CD4-positive, alpha-beta T cell treated with Interleukin-15 for 4 hours (primary cell): ENCODE data around the gene C19orf67.

Experiments
- DNase-seq: peaks from one replicate; pipeline ENCODE4 v3.0.0-alpha.2; 2020; ENCODE audit warnings: low spot score

C19orf67 gene

DNA sequence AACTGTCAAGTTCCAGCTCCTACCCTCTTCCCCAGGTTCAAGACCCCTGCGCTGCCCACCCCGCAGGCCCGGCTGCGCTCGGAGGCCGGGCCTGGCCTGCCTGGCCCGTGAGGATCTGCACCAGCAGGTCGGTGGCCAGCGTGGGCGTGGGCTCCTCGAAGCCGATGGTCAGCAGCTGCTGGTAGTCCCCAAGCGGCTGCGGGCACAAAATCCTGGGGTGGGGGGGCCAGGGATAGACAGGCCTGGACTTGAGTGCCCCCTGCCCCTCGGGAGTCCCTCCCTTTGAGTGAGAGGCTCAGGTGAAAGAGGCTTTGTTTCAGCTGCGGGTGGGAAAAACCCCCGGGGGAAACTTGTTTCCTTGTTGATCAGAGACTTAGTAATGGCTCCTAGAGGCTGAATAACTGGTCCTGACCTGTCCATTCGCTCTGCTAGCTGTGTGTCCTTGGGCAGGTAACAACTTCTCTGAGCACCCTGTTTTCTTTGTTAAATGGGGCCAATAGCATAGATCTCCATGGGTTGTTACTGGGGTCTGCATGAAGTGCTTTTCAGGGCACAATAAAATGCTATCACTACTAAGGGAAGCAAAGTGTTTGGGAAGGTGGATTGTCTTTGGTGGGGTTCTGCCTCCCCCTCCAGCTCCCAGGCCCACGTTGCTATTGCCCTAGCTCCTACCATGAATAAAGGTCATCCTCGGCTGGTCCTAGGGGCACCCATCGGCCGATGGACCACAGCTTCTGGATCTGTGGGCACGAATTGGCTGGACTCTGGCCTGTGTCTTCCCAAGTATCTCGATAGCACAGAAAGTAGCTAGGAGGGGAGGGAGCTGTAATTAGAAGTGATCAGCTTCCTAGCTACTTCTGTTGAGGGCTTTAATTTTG is 3.5 kb downstream of the C19orf67 start:
- peak; percentile 39 for DNase-seq

DNA sequence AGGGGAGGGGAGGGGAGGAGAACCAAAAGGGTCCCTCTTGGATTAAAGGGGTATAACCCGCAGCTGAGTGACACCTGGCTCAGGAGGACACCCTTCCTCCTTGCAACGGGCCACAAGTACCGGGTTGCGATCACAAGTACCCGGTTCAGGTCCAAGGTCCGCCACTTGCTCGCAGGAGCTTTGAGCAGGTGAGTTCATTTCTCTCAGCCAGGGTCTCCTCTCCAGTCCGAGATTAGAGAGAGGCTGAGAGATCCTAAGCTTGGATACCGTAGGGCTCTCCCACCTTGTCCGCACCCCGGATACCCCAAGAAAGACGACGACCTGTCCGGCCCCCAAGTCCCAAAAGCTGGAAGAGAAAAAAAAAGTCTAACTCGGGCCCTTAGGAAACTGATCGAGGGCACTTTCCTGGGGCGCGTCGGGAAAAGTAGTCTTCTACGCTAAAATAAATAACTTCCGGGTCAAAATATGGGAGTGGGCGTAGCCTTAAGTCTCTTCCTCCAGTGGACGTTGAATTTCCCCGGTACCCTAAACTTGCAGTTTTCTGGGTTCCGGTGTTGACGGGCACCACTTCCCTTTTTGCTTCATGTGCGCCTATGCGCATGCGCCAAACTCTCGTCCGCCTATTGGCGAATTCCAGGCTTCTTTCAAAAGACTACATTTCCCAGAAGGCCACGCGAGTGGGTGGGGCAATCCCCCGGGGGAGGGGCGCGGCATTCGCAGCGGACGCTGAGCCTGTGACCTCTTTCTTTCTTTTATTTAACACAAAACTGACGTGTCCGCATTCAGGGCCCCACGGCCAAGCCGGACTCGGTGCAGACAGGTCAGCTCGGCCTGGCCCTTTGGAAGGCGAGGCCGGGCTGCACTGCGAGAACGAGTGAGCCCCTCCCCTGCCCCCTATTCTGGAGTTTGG is 4.4 kb downstream of the C19orf67 start:
- DNase-seq, result peak; percentile 100

DNA sequence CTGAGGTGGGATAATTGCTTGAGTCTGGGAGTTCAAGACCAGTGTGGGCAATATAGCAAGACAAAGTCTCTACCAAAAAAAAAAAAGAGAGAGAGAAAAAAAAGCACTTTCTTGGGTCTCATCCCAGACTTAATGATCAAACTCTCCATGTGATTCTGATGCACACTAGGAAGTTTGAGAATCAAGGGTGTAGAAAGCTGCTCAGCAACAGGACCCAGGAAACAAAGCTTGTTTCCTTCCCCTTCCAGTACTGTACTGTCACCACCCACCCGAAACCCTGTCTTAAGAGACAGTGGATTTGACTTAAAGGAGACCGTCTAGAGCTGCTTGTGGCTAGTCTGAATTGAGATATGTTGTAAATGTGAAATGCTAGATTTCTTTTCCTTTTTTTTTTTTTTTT is 7.2 kb downstream of the C19orf67 start:
- DNase-seq, result no peak

DNA sequence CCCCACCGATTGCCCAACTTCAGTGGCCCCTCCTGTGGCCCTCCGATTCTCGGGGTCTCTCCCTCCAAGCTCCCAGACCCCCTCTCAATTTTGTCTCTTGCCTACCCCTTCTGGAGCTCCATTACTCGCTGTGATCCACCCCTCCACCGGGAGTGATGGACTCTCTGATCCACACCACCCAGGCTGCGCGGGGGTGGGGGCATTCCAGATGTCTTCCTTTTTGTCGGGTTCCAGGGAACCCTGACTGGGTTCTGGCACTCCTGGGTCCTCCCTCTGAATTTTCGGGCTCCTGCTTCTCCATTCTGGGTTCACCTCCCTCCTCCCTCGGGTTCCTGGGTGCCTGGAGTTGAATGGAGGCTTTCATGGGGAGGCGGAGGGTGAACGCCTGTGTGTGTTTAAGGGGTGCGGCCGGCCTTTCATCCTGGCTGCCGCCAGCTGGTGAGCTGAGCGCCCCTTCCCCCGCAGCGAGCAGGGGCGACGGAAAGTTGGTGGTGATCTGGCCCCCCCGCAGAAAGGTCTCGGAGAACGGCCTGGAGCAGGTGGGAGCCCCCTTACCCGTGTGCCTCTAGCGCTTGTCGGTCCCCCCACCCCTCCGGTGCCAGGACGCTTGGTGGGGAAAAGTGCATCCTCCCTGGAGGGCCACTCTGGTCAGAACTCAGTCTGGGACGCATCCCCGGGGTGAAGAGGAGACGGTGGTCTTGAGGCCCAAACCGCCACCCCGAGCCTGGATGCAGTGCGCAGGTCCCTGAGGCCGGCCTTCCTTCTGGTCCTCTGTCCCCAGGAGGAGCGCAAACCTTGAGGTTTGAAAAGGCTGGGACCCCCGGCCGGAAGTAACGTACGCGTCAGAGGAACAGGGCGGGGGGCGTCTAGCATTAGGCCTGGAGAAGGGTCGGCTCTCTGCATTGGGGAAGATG is 11.4 kb downstream of the C19orf67 start:
- DNase-seq, result no peak

DNA sequence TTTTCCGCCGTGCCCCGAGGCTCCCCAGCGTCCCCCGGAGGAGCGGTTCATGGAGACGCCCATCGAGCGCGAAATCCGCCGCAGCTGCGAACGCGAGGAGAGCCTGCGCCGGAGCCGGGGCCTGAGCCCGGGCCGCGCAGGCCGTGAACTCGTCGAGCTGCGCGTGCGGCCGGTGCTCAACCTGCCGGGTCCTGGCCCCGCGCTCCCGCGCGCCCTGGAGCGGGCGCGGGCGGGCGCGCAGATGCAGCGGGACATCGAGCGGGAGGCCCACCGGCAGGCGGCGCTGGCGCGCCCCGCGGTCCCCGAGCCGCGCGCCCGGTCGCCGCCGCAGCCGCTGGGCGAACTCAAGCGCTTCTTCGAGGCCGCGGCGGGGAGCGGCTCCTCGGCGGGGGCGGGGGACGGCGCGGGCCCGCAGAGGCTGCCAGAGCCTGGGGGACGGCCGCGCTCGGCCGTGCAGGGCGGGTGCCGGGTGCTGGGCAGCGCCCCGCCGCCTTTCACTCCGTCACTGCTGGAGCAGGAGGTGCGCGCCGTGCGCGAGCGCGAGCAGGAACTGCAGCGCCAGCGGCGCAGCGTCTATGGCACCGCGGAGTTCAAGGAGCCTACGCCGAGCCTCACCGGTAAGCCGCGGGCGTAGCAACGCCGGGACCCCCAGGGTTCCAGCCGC is 12.2 kb downstream of the C19orf67 start:
- DNase-seq, result peak; percentile 70

DNA sequence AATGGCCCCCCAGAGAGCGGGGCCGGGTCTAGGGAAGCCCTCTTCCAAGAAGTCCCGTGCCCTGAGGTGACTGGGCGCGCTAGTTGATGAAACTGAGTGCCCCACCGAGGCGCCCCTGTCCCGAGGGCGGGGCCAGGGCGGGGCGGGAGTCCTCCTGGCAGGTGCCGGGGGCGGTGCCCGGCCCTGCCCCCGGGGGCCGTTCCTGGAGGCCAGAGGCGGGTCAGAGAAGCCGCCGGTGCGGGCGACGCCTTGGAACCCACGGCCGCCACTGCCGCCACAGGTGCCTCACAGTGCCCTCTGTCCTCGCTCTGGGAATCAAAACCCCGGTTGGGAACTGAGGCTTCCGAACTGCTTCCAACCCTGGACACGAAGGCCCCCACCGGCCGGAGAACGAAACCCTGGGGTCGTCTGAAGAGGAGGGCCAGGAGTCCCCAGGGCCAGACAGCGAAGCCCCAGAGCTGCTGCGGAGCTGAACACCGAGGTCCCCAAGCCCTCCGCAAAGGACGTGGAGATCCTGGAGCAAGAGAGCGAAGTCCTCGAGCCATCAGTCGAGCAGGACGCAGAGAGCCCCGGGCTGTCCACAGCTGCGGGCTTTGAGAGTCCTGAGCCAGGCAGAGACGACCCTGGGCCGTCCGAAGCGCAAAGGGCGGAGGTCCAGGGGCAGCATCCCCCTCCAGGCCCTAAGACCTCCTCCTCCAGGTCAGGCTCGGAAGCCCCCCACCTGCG is 12.9 kb downstream of the C19orf67 start, which contains the start of gene MISP3:
TSS of gene MISP3 (plus strand) at position 252 of the 726 bp plus-strand sequence. CDS start 524 bp downstream, outside the sequence.
- peak; percentile 16 for DNase-seq

DNA sequence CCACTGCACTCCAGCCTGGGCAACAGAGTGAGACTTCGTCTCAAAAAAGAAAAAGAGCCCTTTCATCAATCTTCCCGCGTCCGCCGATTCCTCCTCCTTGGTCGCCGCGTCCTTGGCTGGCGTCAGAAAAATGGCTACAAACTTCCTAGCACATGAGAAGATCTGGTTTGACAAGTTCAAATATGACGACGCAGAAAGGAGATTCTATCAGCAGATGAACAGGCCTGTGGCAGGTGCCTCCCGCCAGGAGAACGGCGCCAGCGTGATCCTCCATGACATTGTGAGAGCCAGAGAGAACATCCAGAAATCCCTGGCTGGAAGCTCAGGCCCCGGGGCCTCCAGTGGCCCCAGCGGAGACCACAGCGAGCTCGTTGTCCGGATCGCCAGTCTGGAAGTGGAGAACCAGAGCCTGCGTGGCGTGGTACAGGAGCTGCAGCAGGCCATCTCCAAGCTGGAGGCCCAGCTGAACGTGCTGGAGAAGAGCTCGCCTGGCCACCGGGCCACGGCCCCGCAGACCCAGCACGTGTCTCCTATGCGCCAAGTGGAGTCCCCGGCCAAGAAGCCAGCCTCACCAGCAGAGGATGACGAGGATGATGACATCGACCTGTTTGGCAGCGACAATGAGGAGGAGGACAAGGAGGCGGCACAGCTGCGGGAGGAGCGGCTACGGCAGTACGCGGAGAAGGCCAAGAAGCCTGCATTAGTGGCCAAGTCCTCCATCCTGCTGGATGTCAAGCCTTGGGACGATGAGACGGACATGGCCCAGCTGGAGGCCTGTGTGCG is 15.1 kb downstream of the C19orf67 start:
- DNase-seq, result no peak

DNA sequence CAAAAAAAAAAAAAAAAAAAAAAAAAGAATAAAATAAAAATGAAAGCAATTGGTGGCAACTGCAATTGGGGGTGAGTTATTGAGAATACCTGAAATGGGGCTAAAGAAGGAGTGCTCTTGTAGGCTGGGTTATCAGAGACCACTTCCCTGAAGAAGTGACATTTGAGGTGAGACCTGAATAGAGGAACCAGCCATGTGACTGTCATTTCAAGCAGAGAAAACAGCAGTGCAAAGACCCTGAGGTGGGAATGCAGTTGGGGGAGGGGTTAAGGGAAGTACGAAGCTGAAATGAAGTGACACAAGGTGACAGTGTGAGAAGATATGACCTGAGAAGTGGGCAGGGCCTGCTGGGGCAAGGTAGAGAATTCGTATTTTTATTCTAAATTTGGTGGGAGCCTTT is 19.4 kb downstream of the C19orf67 start:
- DNase-seq, result no peak

DNA sequence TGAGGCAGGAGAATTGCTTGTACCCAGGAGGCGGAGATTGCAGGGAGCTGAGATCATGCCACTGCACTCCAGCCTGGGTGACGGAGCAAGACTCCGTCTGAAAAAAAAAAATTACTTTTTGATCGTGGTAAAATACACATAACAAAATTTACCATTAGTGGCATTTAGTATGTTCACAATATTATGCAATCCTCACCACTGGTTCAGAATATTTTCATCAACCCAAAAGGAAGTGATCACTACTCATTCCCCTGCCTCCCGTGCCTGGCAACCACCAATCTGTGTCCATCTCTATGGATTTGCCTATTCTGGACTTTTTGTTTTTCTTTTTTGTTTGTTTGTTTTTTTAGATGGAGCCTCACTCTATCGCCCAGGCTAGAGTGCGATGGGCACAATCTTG is 22.5 kb downstream of the C19orf67 start:
- no peak for DNase-seq

DNA sequence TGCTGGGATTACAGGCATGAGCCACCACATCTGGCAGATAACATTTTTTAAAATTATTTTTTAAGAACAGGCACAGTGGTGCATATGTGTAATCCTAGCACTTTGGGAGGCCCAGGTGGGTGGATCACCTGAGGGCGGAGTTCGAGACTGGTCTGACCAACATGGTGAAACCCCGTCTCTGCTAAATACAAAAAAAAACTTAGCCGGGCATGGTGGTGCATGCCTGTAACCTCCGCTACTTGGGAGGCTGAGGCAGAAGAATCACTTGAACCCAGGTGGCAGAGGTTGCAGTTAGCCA is 23.1 kb downstream of the C19orf67 start:
- no peak for DNase-seq

DNA sequence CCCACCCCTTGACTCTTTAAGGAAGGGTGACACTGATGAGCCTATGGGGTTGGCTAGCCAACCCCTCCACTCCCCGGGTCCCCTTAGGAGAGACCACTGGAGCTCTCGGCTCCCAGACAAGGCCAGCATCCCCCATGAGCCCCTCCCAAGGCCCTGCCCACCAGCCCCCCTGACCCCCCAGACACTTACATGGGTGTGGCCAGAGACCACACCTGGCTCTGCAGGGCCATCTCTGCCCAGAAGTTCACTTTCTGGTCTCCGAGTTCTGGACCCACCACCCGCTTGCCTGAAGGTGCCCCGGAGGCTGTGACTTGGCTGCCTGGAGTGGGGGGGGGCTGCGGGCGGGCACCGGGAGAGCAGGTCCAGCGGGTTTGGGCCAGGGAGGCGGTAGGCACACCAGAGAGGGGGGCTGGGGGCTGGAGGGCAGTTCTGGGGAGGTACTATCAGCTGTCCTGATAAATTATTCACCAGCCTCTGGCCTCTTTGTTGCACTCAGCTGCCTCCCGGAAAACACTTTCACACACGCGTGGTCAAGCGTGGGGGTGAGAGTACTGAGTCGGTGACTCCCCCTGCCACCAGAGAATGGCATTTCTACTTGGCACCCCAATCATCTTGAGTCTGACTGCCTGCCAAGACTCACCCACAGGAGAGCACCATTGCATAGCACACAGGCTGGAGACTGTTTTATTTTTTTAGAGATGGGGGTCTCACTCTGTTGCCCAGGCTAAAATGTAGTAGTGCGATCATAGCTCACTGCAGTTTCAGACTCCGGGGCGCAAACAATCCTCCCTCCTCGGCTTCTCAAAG is 23.6 kb downstream of the C19orf67 start, which contains the start of gene PALM3:
TSS of gene PALM3 (minus strand) at position 326 of the 807 bp plus-strand sequence. CDS start at position 230, 96 bp downstream.
- no peak for DNase-seq

DNA sequence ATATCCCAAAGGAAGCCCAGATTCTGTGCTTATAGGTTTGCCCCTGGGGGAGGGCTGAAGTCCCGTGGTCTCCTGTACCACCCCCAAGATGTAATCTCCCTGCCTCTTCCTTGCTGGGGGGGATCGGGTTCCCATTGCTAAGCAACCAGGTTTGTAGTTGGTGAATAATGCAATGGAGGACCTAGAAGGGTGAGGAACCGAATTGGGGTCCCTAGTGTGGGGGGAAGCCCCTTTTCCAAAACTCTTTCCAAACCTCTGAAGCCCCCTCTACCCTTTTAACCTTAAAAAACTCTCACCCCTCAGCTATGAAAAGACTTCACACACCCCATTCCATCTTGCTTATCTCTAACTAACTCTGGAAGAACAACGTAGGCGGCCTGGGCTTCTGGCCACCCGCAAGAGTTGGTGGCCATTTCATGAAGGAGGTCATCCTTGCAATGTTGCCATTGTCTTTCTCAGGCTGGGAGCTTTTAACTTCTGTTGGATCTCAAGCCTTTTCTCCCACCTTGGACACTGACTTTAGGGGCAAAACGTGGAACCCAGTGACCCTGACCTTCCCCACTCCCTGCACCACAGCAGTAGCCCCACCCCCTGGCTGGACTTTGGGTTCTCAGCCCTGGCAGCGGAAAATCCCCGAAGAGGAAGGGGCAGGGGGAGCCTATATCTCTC is 24.4 kb downstream of the C19orf67 start:
- no peak for DNase-seq

DNA sequence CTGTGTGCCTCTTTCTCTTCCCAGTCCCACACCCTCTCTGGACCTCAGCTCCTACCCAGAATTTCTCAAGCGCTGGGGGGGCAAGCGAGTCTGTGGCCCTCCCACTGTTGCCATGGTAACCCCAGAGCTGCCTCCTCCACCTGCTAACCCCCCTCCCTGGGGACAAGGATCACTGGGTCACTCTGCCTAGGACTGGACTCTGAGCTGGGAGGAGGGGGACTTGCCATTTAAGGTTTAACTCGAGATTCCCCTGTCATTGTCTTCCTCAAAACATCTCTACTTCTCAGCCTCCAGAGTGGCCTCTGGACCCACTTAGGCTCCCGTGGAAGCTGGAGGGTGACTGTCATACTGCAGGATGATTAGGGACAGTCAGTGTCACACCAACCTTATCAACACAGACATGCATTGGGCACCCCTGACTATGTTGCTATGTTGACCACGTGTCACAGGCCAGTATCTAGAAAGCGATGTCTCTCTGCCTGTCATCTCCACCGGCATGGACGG is 25.9 kb downstream of the C19orf67 start:
- DNase-seq, result no peak

DNA sequence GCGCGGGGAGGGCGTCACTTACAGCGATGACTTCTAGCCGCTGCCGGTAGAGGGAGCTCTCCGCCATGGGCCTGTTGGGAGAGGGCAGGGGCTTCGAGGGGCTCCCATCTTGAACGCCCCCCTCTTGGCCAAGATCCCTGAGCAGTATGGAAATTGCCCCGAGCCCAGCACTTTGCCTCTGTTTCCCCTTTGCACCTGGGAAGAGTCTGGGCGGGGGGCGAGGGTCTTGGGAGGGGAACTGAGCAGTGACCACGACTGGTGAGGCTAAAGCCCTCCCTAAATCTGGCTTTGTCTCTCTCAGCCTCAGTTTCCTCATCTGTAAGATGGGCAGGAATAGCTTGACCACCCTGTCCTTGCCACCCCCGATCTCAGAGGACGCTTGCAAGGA is 26.5 kb downstream of the C19orf67 start:
- peak; percentile 34 for DNase-seq

DNA sequence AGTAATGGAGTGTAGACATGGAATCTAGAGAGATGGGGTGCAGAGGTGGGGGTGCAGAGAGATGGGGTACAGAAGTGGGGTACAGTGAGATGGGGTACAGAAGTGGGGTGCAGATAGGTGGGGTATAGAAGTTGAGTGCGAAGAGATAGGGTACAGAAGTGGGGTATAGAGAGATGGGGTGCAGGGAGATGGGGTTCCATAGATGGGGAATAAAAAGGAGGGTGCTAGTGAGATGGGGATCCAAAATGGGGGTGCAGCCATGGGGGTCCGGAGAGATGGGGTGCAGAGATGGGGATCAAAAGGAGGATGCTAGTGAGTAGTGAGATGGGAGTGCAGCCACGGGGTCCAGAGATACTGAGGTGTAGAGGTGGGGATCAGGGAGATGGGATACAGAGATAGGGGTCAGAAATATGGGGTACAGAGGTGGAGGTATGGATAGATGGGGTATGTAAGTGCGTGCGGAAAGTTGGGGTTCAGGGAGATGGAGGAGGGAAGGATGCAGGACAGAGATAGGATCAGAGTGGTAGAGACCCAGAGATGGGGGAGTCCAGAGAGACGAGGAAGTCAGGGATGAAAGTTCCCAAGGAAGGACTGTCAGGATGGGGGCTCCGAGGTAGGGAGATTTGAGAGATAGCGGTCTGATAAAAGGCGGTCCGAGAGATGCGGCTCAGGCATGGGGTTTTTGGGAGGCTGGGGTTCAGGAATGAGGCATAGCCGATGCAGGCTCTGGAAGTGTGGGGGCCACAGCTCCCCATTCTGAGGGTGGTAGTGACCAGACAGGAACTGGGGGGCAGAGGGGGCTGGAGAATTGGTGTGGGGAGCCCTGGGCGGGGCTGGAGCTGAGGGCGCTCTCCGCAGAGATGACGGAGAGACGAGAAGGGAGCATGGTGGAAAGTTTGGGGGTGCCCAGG is 27.1 kb downstream of the C19orf67 start:
- DNase-seq, result no peak

DNA sequence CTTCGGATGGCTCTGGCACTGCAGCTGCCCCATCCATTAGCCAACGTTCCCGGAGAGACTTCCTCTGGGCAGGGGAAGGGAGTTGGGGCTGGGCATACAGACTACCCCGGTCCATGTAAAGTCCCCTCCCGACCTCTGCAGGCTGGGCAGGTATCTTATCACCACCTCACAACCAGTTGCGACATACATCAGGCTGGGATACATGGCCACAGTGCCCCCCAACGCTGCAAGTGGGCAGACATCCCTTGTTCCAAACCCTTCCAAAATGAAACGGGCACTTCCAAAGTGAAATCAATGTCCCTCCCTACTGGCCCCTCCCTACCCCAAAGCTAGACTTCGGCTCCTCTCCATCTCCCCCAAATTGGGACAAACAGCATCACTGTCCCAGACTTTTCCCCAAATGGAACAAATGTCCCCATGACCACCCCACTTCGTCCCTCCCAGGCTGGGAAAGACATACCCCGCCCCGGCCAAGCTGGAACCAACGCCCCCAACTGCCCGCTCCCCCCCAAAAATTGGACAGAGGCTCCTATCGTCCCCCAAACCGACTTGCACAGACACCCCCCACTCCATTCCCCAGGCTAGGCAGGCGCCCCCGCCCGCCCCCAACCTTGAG is 28.7 kb downstream of the C19orf67 start:
- no peak for DNase-seq
